ENCODE results near the gene LRP1.

LRP1 gene

GRCh38 chr12:57210926-57211692 lies 82.8 kb downstream of the LRP1 start:
- no peak for DNase-seq (ENCODE audit: low read depth, low spot score)

- no peak for DNase-seq (ENCODE audit: low read depth, low spot score)
These were observed 83.8 kb downstream of the LRP1 start for GRCh38 chr12:57211791-57212700.

GRCh38 chr12:57212701-57213057 lies 84.4 kb downstream of the LRP1 start:
- no peak for DNase-seq (ENCODE audit: low read depth, low spot score)

- DNase-seq (ENCODE audit: low read depth, low spot score): peak; percentile 94
These were observed 84.9 kb downstream of the LRP1 start for GRCh38 chr12:57213058-57213715.

- no peak for DNase-seq (ENCODE audit: low read depth, low spot score)
These were observed 85.6 kb downstream of the LRP1 start for GRCh38 chr12:57213763-57214397.

GRCh38 chr12:57214398-57214781 lies 86.1 kb downstream of the LRP1 start:
- peak; percentile 73 for DNase-seq (ENCODE audit: low read depth, low spot score)

GRCh38 chr12:57215065-57215464 lies 86.8 kb downstream of the LRP1 start:
- no peak for DNase-seq (ENCODE audit: low read depth, low spot score)

- peak; percentile 46 for DNase-seq (ENCODE audit: low read depth, low spot score)
These were observed 87.4 kb downstream of the LRP1 start for GRCh38 chr12:57215668-57216013.

GRCh38 chr12:57216014-57216911 lies 88.0 kb downstream of the LRP1 start, which contains the start of gene NXPH4:
Gene NXPH4, plus strand, starts transcription at chr12:57216794. Its CDS starts 176 bp downstream, at chr12:57216970.
- peak; percentile 41 for DNase-seq (ENCODE audit: low read depth, low spot score)

- DNase-seq (ENCODE audit: low read depth, low spot score): no peak
These were observed 88.9 kb downstream of the LRP1 start for GRCh38 chr12:57216921-57217879.

- DNase-seq (ENCODE audit: low read depth, low spot score): no peak
These were observed 90.0 kb downstream of the LRP1 start for GRCh38 chr12:57218030-57218853.

GRCh38 chr12:57219205-57219992 lies 91.1 kb downstream of the LRP1 start:
- no peak for DNase-seq (ENCODE audit: low read depth, low spot score)

GRCh38 chr12:57219993-57220754 lies 91.9 kb downstream of the LRP1 start:
- DNase-seq (ENCODE audit: low read depth, low spot score): no peak

GRCh38 chr12:57220770-57221168 lies 92.5 kb downstream of the LRP1 start:
- no peak for DNase-seq (ENCODE audit: low read depth, low spot score)

GRCh38 chr12:57221169-57221917 lies 93.1 kb downstream of the LRP1 start:
- no peak for DNase-seq (ENCODE audit: low read depth, low spot score)
